GM18861 (cell line): ENCODE results near the gene COL1A2.

Source experiments
- ATAC-seq: cut with Tn5 transposase; IDR thresholded peaks from one replicate; pipeline ENCODE4 v1.9.1; 2021; ENCODE audit not compliant: unreplicated experiment

The COL1A2 gene

GRCh38 chr7:94476251-94476840 is 81.7 kb downstream of the COL1A2 start:
- ATAC-seq, result no peak

- no peak for ATAC-seq
Measured at GRCh38 chr7:94477878-94478277, 83.2 kb downstream of the COL1A2 start.

DNA sequence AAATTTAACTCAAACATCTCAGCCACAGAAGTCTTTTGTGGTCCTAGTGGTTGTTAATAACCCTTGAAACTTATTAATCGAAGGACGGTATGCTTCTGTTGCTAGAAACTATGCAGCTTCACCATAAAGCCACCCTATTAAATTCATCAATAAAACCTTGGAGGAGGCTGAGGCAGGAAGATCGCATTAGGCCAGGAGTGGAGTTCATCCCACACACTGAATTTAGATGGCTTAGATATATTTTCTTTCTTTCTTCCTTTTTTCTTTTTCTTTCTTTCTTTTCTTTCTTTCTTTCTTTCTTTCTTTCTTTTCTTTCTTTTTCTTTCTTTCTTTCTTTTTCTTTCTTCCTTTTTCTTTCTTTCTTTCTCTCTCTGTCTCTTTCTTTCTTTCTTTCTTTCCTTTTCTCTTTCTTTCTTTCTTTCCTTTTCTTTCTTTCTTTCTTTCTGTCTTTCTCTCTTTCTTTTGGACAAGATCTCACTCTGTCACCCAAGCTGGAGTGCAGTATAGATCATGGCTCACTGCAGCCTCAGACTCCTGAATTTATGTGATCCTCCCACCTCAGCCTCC is 84.0 kb downstream of the COL1A2 start:
- no peak for ATAC-seq
